HepG2 (cell line): ENCODE results near the gene TRIM62. TPM values are rescaled to one million over a fixed set of nuclear protein-coding genes. Genes with fewer than 3 reads are reported as not detected.

Experiments
- ATAC-seq: fragments of 200-7000 bp; cut with Tn5 transposase; 3 replicates; pipeline ENCODE4 v1.9.1; 2020; ENCODE audit warnings: mild to moderate bottlenecking, moderate library complexity
- BruUV-seq: library from RNA; stranded (reverse); fragments of 400-500 nt; replicated peaks from 2 replicates; lab custom pipeline; 2021; lab: Mats Ljungman, UMichigan
- CTCF ChIA-PET: fragments of 300-600 bp; formaldehyde crosslinking; extraction: SDS; loops from one replicate; lab custom pipeline; 2021; ENCODE audit warnings: low total read pairs, inconsistent platforms, low intra/inter-chr PET ratio; lab: Yijun Ruan, JAX
- POLR2A ChIA-PET: fragments of 350-600 bp; sonication (Branson Sonifier 250); formaldehyde crosslinking; loops from one replicate; lab custom pipeline; 2020; ENCODE audit warnings: antibody characterized with exemption, inconsistent platforms; lab: Yijun Ruan, JAX
- DNase-seq: peaks from one replicate; pipeline ENCODE4 v3.0.0-alpha.2; 2015; ENCODE audit warnings: low spot score
- FAIRE-seq: peaks from 3 replicates; lab custom pipeline; 2011; peaks lifted over from hg19 to GRCh38; lab: Jason Lieb, UNC
- H2AFZ ChIP-seq: one replicate; pipeline ENCODE4 v1.6.1; 2011; ENCODE audit warnings: low read length, inconsistent platforms
- H3K27ac ChIP-seq: fragments of 300-600 bp; 3 replicates; pipeline ENCODE4 v1.8.0; 2011; ENCODE audit warnings: mixed run types, mild to moderate bottlenecking, mixed read lengths, low read length, inconsistent platforms; ENCODE audit not compliant: insufficient read depth; ENCODE audit errors: extremely low read length
- H3K27me3 ChIP-seq, 2 experiments: fragments of 200-600 bp in 1 of 2; 2 replicates in 1 of 2; 3 replicates in 1 of 2; pipeline versions ENCODE4 v1.6.0 to v1.8.0; 2011; ENCODE audit warnings: low read length in 2 of 2, mild to moderate bottlenecking in 2 of 2, moderate library complexity in 2 of 2, inconsistent platforms in 1 of 2; ENCODE audit not compliant: insufficient read depth in 2 of 2, control insufficient read depth in 1 of 2
- H3K36me3 ChIP-seq, 2 experiments: fragments of 200-600 bp in 1 of 2; replicated peaks in 1 of 2; 2 replicates in 1 of 2; 3 replicates in 1 of 2; pipeline versions ENCODE4 v1.5.1 to v1.8.0; 2011; ENCODE audit warnings: low read length in 2 of 2, inconsistent platforms in 1 of 2; ENCODE audit not compliant: insufficient read depth in 2 of 2, control insufficient read depth in 1 of 2
- H3K4me1 ChIP-seq: 2 replicates; pipeline ENCODE4 v1.5.1; 2012; ENCODE audit warnings: low read length, inconsistent platforms; ENCODE audit not compliant: insufficient read depth
- H3K4me2 ChIP-seq: 2 replicates; pipeline ENCODE4 v1.6.0; 2011; ENCODE audit warnings: low read depth, low read length, inconsistent platforms
- H3K4me3 ChIP-seq, 3 experiments: fragments of 200-600 bp in 1 of 3; sonication (generic), shearing (Covaris generic) in 1 of 3; replicated peaks in 1 of 3; 2 replicates each; pipeline ENCODE4 v1.5.1; 2011 to 2016; ENCODE audit warnings: low read length in 3 of 3, inconsistent platforms in 2 of 3, low read depth in 2 of 3, mild to moderate bottlenecking in 2 of 3, control low read depth in 1 of 3, mixed read lengths in 1 of 3; ENCODE audit not compliant: insufficient read depth in 1 of 3
- H3K79me2 ChIP-seq: one replicate; pipeline ENCODE4 v1.6.1; 2011; ENCODE audit warnings: low read length, inconsistent platforms; ENCODE audit not compliant: insufficient read depth
- H3K9ac ChIP-seq: 2 replicates; pipeline ENCODE4 v1.6.0; 2011; ENCODE audit warnings: mild to moderate bottlenecking, low read depth, low read length, inconsistent platforms; ENCODE audit not compliant: insufficient read depth
- H3K9me3 ChIP-seq: 2 replicates; pipeline ENCODE4 v1.5.1; 2012; ENCODE audit warnings: mild to moderate bottlenecking, low read length
- H4K20me1 ChIP-seq: 2 replicates; pipeline ENCODE4 v1.6.0; 2011; ENCODE audit warnings: inconsistent platforms, mild to moderate bottlenecking, low read length, moderate library complexity; ENCODE audit not compliant: insufficient read depth
- AKNA ChIP-seq: sonication (generic); formaldehyde crosslinking; IDR thresholded peaks from 2 replicates; pipeline ENCODE4 v1.4.0; 2020; ENCODE audit warnings: missing genetic modification reagents, borderline replicate concordance
- CERS6 ChIP-seq: sonication (generic); formaldehyde crosslinking; IDR thresholded peaks from 2 replicates; pipeline ENCODE4 v1.5.0; 2020; ENCODE audit warnings: missing genetic modification reagents
- EZH2 ChIP-seq: conservative IDR thresholded peaks from 2 replicates; pipeline ENCODE4 v1.6.1; 2012; ENCODE audit warnings: mild to moderate bottlenecking, low read depth, low read length, moderate library complexity
- GATA4 ChIP-seq: sonication (generic); IDR thresholded peaks from 2 replicates; pipeline ENCODE4 v1.6.1; 2016; ENCODE audit warnings: antibody characterized with exemption, low read depth, borderline replicate concordance
- GTF3A ChIP-seq: sonication (generic); formaldehyde crosslinking; conservative IDR thresholded peaks from 2 replicates; pipeline ENCODE4 v1.4.0; 2020; ENCODE audit warnings: mild to moderate bottlenecking, missing genetic modification reagents
- MBD4 ChIP-seq: IDR thresholded peaks from 2 replicates; pipeline ENCODE4 v1.6.1; 2012; ENCODE audit warnings: low read length, inconsistent platforms, borderline replicate concordance
- REXO4 ChIP-seq: sonication (generic); formaldehyde crosslinking; IDR thresholded peaks from 2 replicates; pipeline ENCODE4 v1.8.0; 2022; ENCODE audit warnings: missing genetic modification reagents, mild to moderate bottlenecking, borderline replicate concordance
- TFAP4 ChIP-seq: sonication (generic); IDR thresholded peaks from 2 replicates; pipeline ENCODE4 v1.6.1; 2016; ENCODE audit warnings: low read depth, borderline replicate concordance
- TOE1 ChIP-seq: sonication (generic); formaldehyde crosslinking; IDR thresholded peaks from 2 replicates; pipeline ENCODE4 v1.4.0; 2020; ENCODE audit warnings: mild to moderate bottlenecking, missing genetic modification reagents
- ZFP36L2 ChIP-seq: sonication (generic); formaldehyde crosslinking; IDR thresholded peaks from 2 replicates; pipeline ENCODE4 v1.4.0; 2020; ENCODE audit warnings: missing genetic modification reagents
- ZNF160 ChIP-seq: sonication (generic); formaldehyde crosslinking; IDR thresholded peaks from 2 replicates; pipeline ENCODE4 v1.8.0; 2022; ENCODE audit warnings: mild to moderate bottlenecking, inconsistent platforms, missing genetic modification reagents
- ZNF615 ChIP-seq: sonication (generic); formaldehyde crosslinking; IDR thresholded peaks from 2 replicates; pipeline ENCODE4 v1.5.0; 2020; ENCODE audit warnings: mild to moderate bottlenecking, missing genetic modification reagents, borderline replicate concordance
- WGBS: methylation state at CpG from one replicate; pipeline ENCODE4 v1.1.6; 2017; ENCODE audit warnings: low lambda C conversion rate; 5-methylcytosine and 5-hydroxymethylcytosine counted together
- in situ Hi-C: cut with HindIII; loops from 2 replicates; pipeline ENCODE4 v1.10.0; 2017; ENCODE audit warnings: low pct_unique_long_range_greater_than_20kb; ENCODE audit not compliant: extremely low pct_ligation_motif_present
- intact Hi-C: fragments of 100-400 bp; cut with micrococcal nuclease; formaldehyde crosslinking; loops from one replicate; pipeline ENCODE4 v1.10.0; 2022; ENCODE audit not compliant: unreplicated experiment
- polyA plus RNA-seq, 8 experiments: library from polyadenylated mRNA; depleted of rRNA in 3 of 8; stranded (reverse) in 7 of 8; unstranded in 1 of 8; fragments of >200 nt; fragmentation: Illumina TruSeq in 4 of 8; extraction: Trizol in 4 of 8; gene quantifications; 2 replicates each; pipeline versions ENCODE4 v1.2.1 to v1.2.3, GENCODE V29; 2011 to 2016; ENCODE audit warnings: low read depth in 4 of 8, missing spikeins in 1 of 8, mixed read lengths in 1 of 8; ENCODE audit not compliant: insufficient read depth in 1 of 8
- total RNA-seq, 5 experiments: library from RNA; depleted of rRNA; stranded (reverse); fragments of >200 nt; fragmentation: Illumina TruSeq; extraction: Trizol; gene quantifications; 2 replicates each; pipeline ENCODE4 v1.2.3, GENCODE V29; 2016; ENCODE audit warnings: low read depth in 1 of 5

TRIM62 gene
- total and polyA plus RNA-seq, 2 of the 13 experiments (the other 11 are each of a cell fraction or from before 2014, with no cell fraction given) = 0.53 to 0.57 TPM

GRCh38 chr1:33225586-33225985, 43.7 kb upstream of the TRIM62 start (continued):
- no peak for TF ChIP-seq REXO4
- TF ChIP-seq EZH2 = no peak
- no peak for TF ChIP-seq CERS6 (CRISPR knock-in tag)

GRCh38 chr1:33224166-33224707, 42.4 kb upstream of the TRIM62 start:
- ATAC-seq (no peak), FAIRE-seq (no peak), DNase-seq (no peak)
- no peak overlapping the region for H3K4me2 ChIP-seq
- in situ Hi-C loops = no loop called here
- peaks cover 22% of the 10 kb centered on the region; the same call in 1 of the 2 replicates for H3K4me1 ChIP-seq
- no peak overlapping the region for H3K4me3 ChIP-seq
- no peak overlapping the region for H3K9ac ChIP-seq
- no peak for TF ChIP-seq ZFP36L2 (CRISPR knock-in tag)
- TF ChIP-seq ZNF615 (CRISPR knock-in tag) = no peak
- TF ChIP-seq ZNF160 (CRISPR knock-in tag) = 0 out of 2 replicates have a peak, but pooled peaks have one; percentile 50
- no peak for TF ChIP-seq AKNA (CRISPR knock-in tag)
- TF ChIP-seq TOE1 (CRISPR knock-in tag) = no peak
- TF ChIP-seq MBD4 = no peak
- no peak for TF ChIP-seq TFAP4
- TF ChIP-seq GATA4 = no peak
- TF ChIP-seq GTF3A (CRISPR knock-in tag) = no peak
- no peaks in the 10 kb centered on the region for H3K79me2 ChIP-seq
- H3K27me3 ChIP-seq = peaks cover 0 to 8% of the 10 kb centered on the region in 2 experiments; a peak in 1 of 5 replicates
- H3K36me3 ChIP-seq = no peaks in the 10 kb centered on the region
- 0% methylated on average over 2 of the region's 2 CpGs for WGBS
- intact Hi-C loops = no loop called here
- H3K27ac ChIP-seq = no peak overlapping the region
- BruUV-seq = no TSS peak
- no peaks in the 10 kb centered on the region for H4K20me1 ChIP-seq
- ChIA-PET CTCF (no interaction called here), POLR2A (no interaction called here)
- H3K9me3 ChIP-seq = peaks cover 8% of the 10 kb centered on the region
- H2AFZ ChIP-seq = no peak overlapping the region
